PC-3 (cell line): ENCODE measurements around the gene NRG3. TPM values are rescaled to one million over a fixed set of nuclear protein-coding genes. Genes with fewer than 3 reads are reported as not detected.

Experiments
- ATAC-seq: fragments of 200-7000 bp; cut with Tn5 transposase; 2 replicates; pipeline ENCODE4 v1.9.1; 2020; ENCODE audit warnings: mild to moderate bottlenecking, moderate library complexity
- BruUV-seq: library from RNA; stranded (reverse); fragments of 400-500 nt; replicated peaks from 2 replicates; lab custom pipeline; 2021; lab: Mats Ljungman, UMichigan
- CTCF ChIA-PET: fragments of 300-600 bp; sonication (Branson Sonifier 250); formaldehyde crosslinking; loops from one replicate; lab custom pipeline; 2022; ENCODE audit warnings: antibody characterized with exemption; lab: Charles Lee
- POLR2A ChIA-PET: fragments of 300-600 bp; sonication (Branson Sonifier 250); formaldehyde crosslinking; loops from one replicate; lab custom pipeline; 2022; ENCODE audit warnings: antibody characterized with exemption; ENCODE audit not compliant: unreplicated experiment; lab: Charles Lee
- DNase-seq: peaks from one replicate; pipeline ENCODE4 v3.0.0-alpha.2; 2015
- H2AFZ ChIP-seq: fragments of 300-600 bp; sonication (generic); 2 replicates; pipeline ENCODE4 v1.6.0; 2016; ENCODE audit warnings: antibody characterized with exemption, low read length
- H3F3A ChIP-seq: fragments of 300-600 bp; sonication (generic); one replicate; pipeline ENCODE4 v1.6.0; 2017; ENCODE audit warnings: antibody characterized with exemption, low read length, control low read depth, mild to moderate bottlenecking; ENCODE audit not compliant: unreplicated experiment
- H3K27ac ChIP-seq: fragments of 300-600 bp; sonication (generic); 2 replicates; pipeline ENCODE4 v1.5.1; 2016; ENCODE audit warnings: mild to moderate bottlenecking, low read length
- H3K27me3 ChIP-seq: fragments of 300-600 bp; sonication (generic); 2 replicates; pipeline ENCODE4 v1.6.1; 2016; ENCODE audit warnings: low read length, mixed read lengths
- H3K36me3 ChIP-seq: fragments of 300-600 bp; sonication (generic); 2 replicates; pipeline ENCODE4 v1.6.1; 2016; ENCODE audit warnings: low read depth, mixed run types, low read length, mixed read lengths
- H3K4me1 ChIP-seq: fragments of 300-600 bp; sonication (generic); 2 replicates; pipeline ENCODE4 v1.5.1; 2016; ENCODE audit warnings: low read length; ENCODE audit not compliant: insufficient read depth
- H3K4me2 ChIP-seq: fragments of 300-600 bp; sonication (generic); 2 replicates; pipeline ENCODE4 v1.6.0; 2016; ENCODE audit warnings: low read length
- H3K4me3 ChIP-seq: fragments of 300-600 bp; sonication (generic); 2 replicates; pipeline ENCODE4 v1.5.1; 2016; ENCODE audit warnings: mild to moderate bottlenecking, low read length, mixed read lengths
- H3K79me2 ChIP-seq: fragments of 300-600 bp; sonication (generic); 2 replicates; pipeline ENCODE4 v1.6.1; 2017; ENCODE audit warnings: low read length, mixed read lengths
- H3K9ac ChIP-seq: fragments of 300-600 bp; sonication (generic); 2 replicates; pipeline ENCODE4 v1.6.0; 2016; ENCODE audit warnings: mild to moderate bottlenecking, low read length
- H3K9me2 ChIP-seq: fragments of 300-600 bp; sonication (generic); replicated peaks from 2 replicates; pipeline ENCODE4 v1.6.1; 2016; ENCODE audit warnings: mixed run types, low read length, mixed read lengths
- H3K9me3 ChIP-seq: fragments of 300-600 bp; sonication (generic); 2 replicates; pipeline ENCODE4 v1.6.1; 2016; ENCODE audit warnings: low read length, mixed read lengths
- H4K20me1 ChIP-seq: fragments of 300-600 bp; sonication (generic); 2 replicates; pipeline ENCODE4 v1.6.1; 2016; ENCODE audit warnings: low read length, mixed read lengths
- CTCF ChIP-seq: fragments of 300-600 bp; sonication (generic); conservative IDR thresholded peaks from 2 replicates; pipeline ENCODE4 v1.5.1; 2017; ENCODE audit warnings: antibody characterized with exemption, low read depth, mild to moderate bottlenecking, low read length
- EZH2 ChIP-seq: fragments of 300-600 bp; sonication (generic); IDR thresholded peaks from one replicate; pipeline ENCODE4 v1.6.1; 2017; ENCODE audit warnings: antibody characterized with exemption, mild to moderate bottlenecking, low read length; ENCODE audit not compliant: unreplicated experiment
- EZH2phosphoT487 ChIP-seq: fragments of 300-600 bp; sonication (generic); IDR thresholded peaks from 2 replicates; pipeline ENCODE4 v1.6.1; 2018; ENCODE audit warnings: mild to moderate bottlenecking, antibody characterized with exemption, low read length, borderline replicate concordance
- intact Hi-C: fragments of 100-400 bp; cut with micrococcal nuclease; formaldehyde crosslinking; loops from 2 replicates; pipeline ENCODE4 v1.9.0; 2023
- total RNA-seq: library from RNA; depleted of rRNA; stranded (reverse); fragments of >200 nt; gene quantifications from 2 replicates; pipeline ENCODE4 v1.2.3, GENCODE V29; 2014

Gene NRG3
- total RNA-seq, 1 experiment from 2014 or later, result not detected

- TF ChIP-seq CTCF, result no peak
- no peak for TF ChIP-seq EZH2phosphoT487
- no peak for TF ChIP-seq EZH2
- no TSS peak for BruUV-seq
- H3K9ac ChIP-seq, result no peak overlapping the region
- H2AFZ ChIP-seq, result no peak overlapping the region
- intact Hi-C loops, result no loop called here
- H3F3A ChIP-seq, result no peaks in the 10 kb centered on the region
- H3K4me2 ChIP-seq, result no peak overlapping the region
- no peak overlapping the region for H3K4me3 ChIP-seq
- no peak for DNase-seq
- H3K4me1 ChIP-seq, result no peaks in the 10 kb centered on the region
- H4K20me1 ChIP-seq, result no peaks in the 10 kb centered on the region
- ChIA-PET CTCF (no interaction called here), POLR2A (no interaction called here)
- no peaks in the 10 kb centered on the region for H3K79me2 ChIP-seq
- no peaks in the 10 kb centered on the region for H3K27me3 ChIP-seq
- no peaks in the 10 kb centered on the region for H3K36me3 ChIP-seq
- no peak overlapping the region for H3K27ac ChIP-seq
- H3K9me2 ChIP-seq, result no peaks in the 10 kb centered on the region
- H3K9me3 ChIP-seq, result 0 out of 2 replicates have a peak, but pooled peaks cover 4% of the 10 kb centered on the region
- ATAC-seq, result no peak
These were observed 285.3 kb downstream of the NRG3 start for GRCh38 chr10:82160307-82160706.

- Histone ChIP-seq H3K9ac (no peak overlapping the region), H3K4me3 (no peak overlapping the region), H4K20me1 (no peaks in the 10 kb centered on the region), H3K27me3 (no peaks in the 10 kb centered on the region), H3K36me3 (no peaks in the 10 kb centered on the region), H2AFZ (no peak overlapping the region), H3K79me2 (no peaks in the 10 kb centered on the region), H3K9me2 (no peaks in the 10 kb centered on the region), H3K9me3 (0 out of 2 replicates have a peak, but pooled peaks cover 4% of the 10 kb centered on the region), H3K27ac (no peak overlapping the region), H3F3A (no peaks in the 10 kb centered on the region), H3K4me2 (no peak overlapping the region), H3K4me1 (no peaks in the 10 kb centered on the region)
- BruUV-seq, result no TSS peak
- no peak for TF ChIP-seq EZH2phosphoT487
- TF ChIP-seq CTCF, result no peak
- TF ChIP-seq EZH2, result no peak
- no peak for DNase-seq
- POLR2A ChIA-PET, result no interaction called here
- ATAC-seq, result no peak
- CTCF ChIA-PET, result no interaction called here
- intact Hi-C loops, result no loop called here
These were observed 286.3 kb downstream of the NRG3 start for GRCh38 chr10:82161264-82161663.

- Histone ChIP-seq H3K9ac (no peak overlapping the region), H3F3A (no peaks in the 10 kb centered on the region), H3K4me2 (no peak overlapping the region), H3K9me2 (no peaks in the 10 kb centered on the region), H3K4me1 (no peaks in the 10 kb centered on the region), H3K9me3 (0 out of 2 replicates have a peak, but pooled peaks cover 4% of the 10 kb centered on the region), H3K36me3 (no peaks in the 10 kb centered on the region), H3K27me3 (no peaks in the 10 kb centered on the region), H3K79me2 (no peaks in the 10 kb centered on the region), H3K27ac (no peak overlapping the region), H3K4me3 (no peak overlapping the region), H4K20me1 (no peaks in the 10 kb centered on the region), H2AFZ (no peak overlapping the region)
- ATAC-seq (no peak), DNase-seq (no peak)
- POLR2A ChIA-PET, result no interaction called here
- CTCF ChIA-PET, result no interaction called here
- TF ChIP-seq CTCF (no peak), EZH2 (no peak), EZH2phosphoT487 (no peak)
- intact Hi-C loops, result no loop called here
- BruUV-seq, result no TSS peak
These were observed 287.7 kb downstream of the NRG3 start for GRCh38 chr10:82162549-82163195.
